T-helper 2 cell treated with Interferon-gamma antibody and Interleukin-4, amounts not matched to agents 100 ng/mL and 5 ng/mL, for 36 hours (primary cell): ENCODE data around the gene ARSA. TPM values are rescaled to one million over a fixed set of nuclear protein-coding genes. Genes with fewer than 3 reads are reported as not detected.

Experiments used
- intact Hi-C: fragments of 100-400 bp; cut with micrococcal nuclease; formaldehyde crosslinking; loops from one replicate; pipeline ENCODE4 v1.15.1; 2023
- total RNA-seq: library from RNA; stranded (reverse); gene quantifications from 2 replicates; pipeline ENCODE4 v1.2.3, GENCODE V29; 2022

Gene ARSA
- total RNA-seq, 1 donor from 2014 or later: 45.8 TPM

DNA sequence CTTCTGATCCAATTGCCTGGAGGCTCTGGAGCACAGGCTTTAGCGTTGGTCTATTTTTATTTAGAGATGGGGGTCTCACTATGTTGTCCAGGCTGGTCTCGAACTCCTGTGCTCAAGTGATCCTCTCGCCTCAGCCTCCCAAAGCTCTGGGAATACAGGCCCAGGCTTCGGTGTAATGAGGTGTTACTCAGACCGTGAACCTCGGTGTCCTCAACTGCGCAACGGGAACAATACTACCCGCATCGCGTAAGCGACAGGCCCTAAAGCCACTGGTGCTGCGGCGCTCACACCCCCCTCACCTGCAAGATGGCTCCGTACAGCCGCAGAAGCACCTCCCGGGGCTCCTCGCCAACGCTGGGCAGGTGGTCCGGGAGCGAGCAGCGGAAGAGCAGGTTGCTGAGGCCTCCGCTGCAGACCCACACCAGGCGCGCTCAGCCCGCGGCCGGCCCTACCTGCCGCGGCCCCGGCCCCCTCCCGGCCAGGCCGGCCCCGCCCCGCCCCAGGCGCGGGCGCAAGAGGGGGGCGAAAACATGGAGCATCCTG, 45.9 kb downstream of the ARSA start:
- intact Hi-C loops: loop anchor here (1.0 to 5.0 kb wide), 3 partner anchors 19 to 730 kb away; partner anchors contain the start of genes SCO2 and ZBED4

DNA sequence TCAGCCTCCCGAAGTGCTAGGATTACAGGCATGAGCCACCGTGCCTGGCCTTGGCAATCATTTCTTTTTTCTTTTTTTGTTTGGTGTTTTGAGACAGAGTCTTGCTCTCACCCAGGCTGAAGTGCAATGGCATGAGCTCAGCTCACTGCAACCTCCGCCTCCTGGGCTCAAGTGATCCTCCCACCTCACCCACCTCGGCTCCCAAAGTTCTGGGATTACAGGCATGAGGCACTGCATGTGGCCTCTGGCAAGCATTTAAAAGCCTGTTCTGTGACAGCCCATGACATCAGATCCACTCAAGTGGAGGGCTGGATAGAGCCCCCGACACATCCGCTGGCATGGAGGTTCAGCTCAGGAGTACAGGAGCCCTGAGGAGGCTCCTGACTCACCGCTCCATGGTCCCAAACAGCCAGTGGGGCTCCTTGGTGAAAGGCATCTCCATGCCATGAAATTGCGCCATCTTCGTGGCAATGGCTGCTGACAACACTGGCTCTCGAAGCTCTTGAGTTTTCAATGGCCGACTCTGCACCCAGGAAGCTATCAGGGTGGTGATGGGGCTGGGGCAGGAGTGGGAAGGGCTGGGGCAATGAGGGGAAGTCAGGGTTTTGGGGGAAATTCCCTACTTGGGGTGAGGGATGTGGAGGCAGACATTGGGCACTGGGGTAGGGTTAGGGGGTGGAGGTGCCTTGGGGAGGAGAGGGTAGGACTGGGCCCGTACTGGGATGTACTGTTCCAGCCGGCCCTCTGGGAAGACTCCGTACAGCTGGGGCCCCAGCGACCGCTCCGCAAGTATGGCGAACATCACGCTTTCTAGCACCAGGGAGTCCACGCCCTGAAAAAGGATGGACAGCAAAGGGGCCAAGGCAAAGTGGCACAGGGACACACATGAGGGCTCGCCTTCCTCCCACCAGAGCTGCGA, 46.7 kb downstream of the ARSA start:
- intact Hi-C loops: loop anchor here (5.0 kb wide), 1 partner anchor 729 kb away; the partner anchor contains the start of gene ZBED4

- intact Hi-C loops: loop anchor here (5.0 kb wide), 1 partner anchor 727 kb away; the partner anchor contains the start of gene ZBED4
Measured at GRCh38 chr22:50579752-50580151, 48.2 kb downstream of the ARSA start.

DNA sequence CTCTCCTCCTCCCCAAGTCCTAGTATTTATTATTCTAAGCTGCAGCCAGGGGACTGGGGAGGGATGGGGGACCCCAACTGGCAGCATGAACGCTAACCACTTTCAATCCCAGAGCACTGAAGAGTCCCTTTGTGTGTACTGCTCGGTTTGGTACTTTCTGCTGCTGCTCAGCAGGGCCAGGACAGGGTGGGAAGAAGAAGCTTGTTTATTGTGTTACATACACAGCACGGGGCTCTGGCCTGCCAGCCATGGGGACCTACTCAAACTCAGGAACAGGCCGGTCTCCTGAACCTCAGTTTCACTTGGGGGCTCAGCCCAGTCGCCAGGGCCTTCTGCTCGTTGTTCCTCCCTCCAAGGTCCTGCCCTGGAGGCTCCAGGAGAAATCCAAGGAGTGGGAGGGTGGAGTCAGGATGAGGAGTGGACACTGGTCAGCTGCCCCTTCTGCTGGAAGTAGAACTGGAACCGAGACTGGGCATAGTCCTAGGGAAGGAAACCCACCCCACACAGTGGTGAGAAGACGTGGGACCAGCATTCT, 49.1 kb downstream of the ARSA start:
- intact Hi-C loops: no loop called here

DNA sequence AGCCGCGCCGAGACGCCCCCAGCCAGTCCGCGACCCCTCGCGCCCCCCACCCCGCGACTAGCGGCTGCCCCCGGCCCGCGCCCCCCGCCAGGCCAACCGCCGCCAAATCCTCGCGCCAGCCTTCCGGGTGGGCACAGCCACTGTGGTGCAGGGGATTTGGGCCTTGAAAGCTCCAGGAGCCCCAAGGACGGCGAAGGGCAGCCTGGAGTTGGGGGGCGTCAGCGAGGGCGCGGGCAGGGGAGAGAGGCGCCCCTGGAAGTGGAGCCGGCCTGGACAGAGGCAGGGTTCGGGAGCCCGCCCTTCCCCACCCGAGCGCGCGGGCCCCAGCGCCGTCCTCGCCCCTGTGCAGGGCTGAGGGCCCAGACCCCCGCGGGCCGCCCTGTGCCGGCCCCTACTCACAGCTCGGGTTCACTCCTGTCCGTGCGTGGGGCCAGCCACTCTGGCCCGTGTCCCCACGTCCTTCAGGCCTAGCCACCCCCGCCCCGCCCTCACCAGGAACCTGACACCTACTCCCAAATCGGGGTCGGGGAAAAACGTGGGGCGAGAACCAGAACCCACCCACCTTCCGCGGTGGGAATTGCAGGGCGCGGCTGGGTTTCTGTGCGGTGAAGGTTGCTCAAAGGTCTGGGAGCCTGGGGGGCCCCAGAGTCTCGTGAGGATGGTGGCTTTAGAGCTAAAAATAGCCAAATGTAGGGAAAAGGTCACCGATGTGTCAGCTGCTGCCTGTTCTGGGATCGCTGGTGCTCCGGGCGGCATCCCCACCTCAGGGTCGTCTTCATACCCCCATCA, 49.8 kb downstream of the ARSA start, which contains the start of gene CPT1B:
TSS of gene CPT1B (minus strand) at position 441 of the 789 bp plus-strand sequence. CDS start 512 bp downstream, outside the sequence.
- intact Hi-C loops: no loop called here

- intact Hi-C loops: no loop called here
Measured at GRCh38 chr22:50577697-50577986, 50.3 kb downstream of the ARSA start.

DNA sequence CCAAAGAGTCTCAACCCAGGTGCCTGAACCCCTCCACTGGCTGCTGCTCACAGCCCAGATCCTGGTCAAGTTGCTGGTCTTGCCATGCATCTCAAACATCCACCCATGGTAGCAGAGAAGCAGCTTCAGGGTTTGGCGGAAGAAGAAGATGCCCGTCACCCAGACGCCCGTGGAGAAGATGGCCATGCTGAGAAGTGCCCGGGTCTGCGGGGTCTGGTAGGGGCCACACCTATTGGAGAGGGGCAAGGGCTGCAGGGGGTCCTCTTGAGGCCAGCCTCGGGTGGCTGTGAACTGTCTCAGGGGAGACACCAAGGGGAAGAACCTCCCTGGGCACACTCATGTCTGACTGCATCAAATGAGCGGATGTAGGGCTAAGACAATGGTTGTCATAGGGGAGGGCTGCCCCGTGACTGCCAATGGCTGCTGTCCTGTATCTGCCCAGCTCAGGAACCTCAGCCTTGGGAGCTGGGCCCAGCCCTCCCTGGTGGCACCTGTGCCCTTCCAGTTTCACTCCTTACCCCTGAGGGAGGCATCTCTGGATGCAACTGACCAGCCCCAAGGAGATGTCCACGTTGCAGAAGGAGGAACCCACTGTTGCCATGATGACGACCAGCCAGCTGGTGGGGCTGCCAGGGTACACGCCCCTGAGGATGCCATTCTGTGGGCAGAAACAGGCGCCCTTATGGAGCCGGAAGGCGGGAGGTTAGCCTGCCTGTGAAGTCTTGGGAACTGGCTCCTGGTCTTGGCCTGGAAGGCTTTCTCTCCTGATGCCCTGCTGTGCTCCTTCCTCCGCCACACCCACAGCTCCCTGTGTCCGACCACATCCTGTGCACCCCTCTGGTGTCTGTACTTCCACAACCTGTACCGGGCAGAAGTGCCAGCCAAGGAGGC, 50.9 kb downstream of the ARSA start:
- intact Hi-C loops: no loop called here

- intact Hi-C loops: no loop called here
Measured at GRCh38 chr22:50576070-50576469, 51.9 kb downstream of the ARSA start.

- intact Hi-C loops: no loop called here
Measured at GRCh38 chr22:50575426-50575941, 52.5 kb downstream of the ARSA start.

Other genes with a start within 250 kb of the ARSA start
- 150 and 152 TPM in 2 replicates for gene SBF1, start 153.1 kb downstream of the ARSA start, total RNA-seq
- gene ADM2, start 146.6 kb downstream of the ARSA start, total RNA-seq: 2.1 and 2.5 TPM in 2 replicates
- gene MIOX, start 141.3 kb downstream of the ARSA start, total RNA-seq: 0.14 TPM in 1 of 2 replicates, not detected in the other
- gene LMF2, start 120.5 kb downstream of the ARSA start, total RNA-seq: 111 and 118 TPM in 2 replicates
- gene NCAPH2, start 119.9 kb downstream of the ARSA start, total RNA-seq: 108 and 114 TPM in 2 replicates
- 7.9 and 8.3 TPM in 2 replicates for gene SCO2, start 102.6 kb downstream of the ARSA start, total RNA-seq
- 45.6 and 48.8 TPM in 2 replicates for gene TYMP, start 98.1 kb downstream of the ARSA start, total RNA-seq
- 4.5 and 5.3 TPM in 2 replicates for gene KLHDC7B, start 82.3 kb downstream of the ARSA start, total RNA-seq
- gene SYCE3, start 65.2 kb downstream of the ARSA start, total RNA-seq: not detected in 2 replicates
- 90.6 and 91.3 TPM in 2 replicates for gene CPT1B, start 49.7 kb downstream of the ARSA start, total RNA-seq
- 98.8 and 105 TPM in 2 replicates for gene CHKB, start 45.3 kb downstream of the ARSA start, total RNA-seq
- 0.25 and 0.30 TPM in 2 replicates for gene MAPK8IP2, start 27.4 kb downstream of the ARSA start, total RNA-seq
- gene SHANK3, start 44.7 kb upstream of the ARSA start, total RNA-seq: 0.02 and 0.05 TPM in 2 replicates
- gene ACR, start 110.1 kb upstream of the ARSA start, total RNA-seq: not detected in 2 replicates
- 37.2 and 38.1 TPM in 2 replicates for gene RABL2B, start 155.5 kb upstream of the ARSA start, total RNA-seq